Type B pancreatic cell (in vitro differentiated cells): Measurements from ENCODE around the gene LASP1. TPM values are rescaled to one million over a fixed set of nuclear protein-coding genes. Genes with fewer than 3 reads are reported as not detected.

Experiments
- DNase-seq: peaks from one replicate; pipeline ENCODE4 v3.0.0; 2021; ENCODE audit warnings: mixed read lengths; ENCODE audit not compliant: unreplicated experiment; ENCODE audit errors: extremely low spot score
- H3K27ac Mint-ChIP-seq: 2 replicates; pipeline ENCODE4 v1.8.0; 2021; ENCODE audit warnings: mild to moderate bottlenecking, mixed read lengths
- H3K27me3 Mint-ChIP-seq: 2 replicates; pipeline ENCODE4 v1.8.0; 2021; ENCODE audit warnings: mixed read lengths
- H3K36me3 Mint-ChIP-seq: 2 replicates; pipeline ENCODE4 v1.8.0; 2021; ENCODE audit warnings: mixed read lengths
- H3K4me1 Mint-ChIP-seq: one replicate; pipeline ENCODE4 v1.8.0; 2021; ENCODE audit warnings: mixed read lengths; ENCODE audit not compliant: unreplicated experiment
- H3K4me3 Mint-ChIP-seq: 2 replicates; pipeline ENCODE4 v1.8.0; 2021; ENCODE audit warnings: mild to moderate bottlenecking, mixed read lengths
- H3K9me3 Mint-ChIP-seq: 2 replicates; pipeline ENCODE4 v1.8.0; 2021; ENCODE audit warnings: mixed read lengths
- total RNA-seq: library from RNA; stranded (reverse); gene quantifications from 2 replicates; pipeline ENCODE4 v1.2.1, GENCODE V29; 2021; ENCODE audit warnings: low replicate concordance
- TF ChIP-seq, protein P1 (sequence below): fragments of 200-600 bp; sonication (generic); conservative IDR thresholded peaks from 2 replicates; pipeline ENCODE4 v1.5.0; 2021; ENCODE audit warnings: antibody characterized with exemption, mild to moderate bottlenecking

The LASP1 gene
- total RNA-seq, 1 donor from 2014 or later: 159 TPM

- Mint-ChIP-seq H3K27me3 (no peaks in the 10 kb centered on the region), H3K4me1 (peaks cover 10% of the 10 kb centered on the region), H3K9me3 (no peaks in the 10 kb centered on the region), H3K4me3 (no peak overlapping the region), H3K27ac (no peak overlapping the region), H3K36me3 (peaks cover 16% of the 10 kb centered on the region)
- TF ChIP-seq, protein P1, sequence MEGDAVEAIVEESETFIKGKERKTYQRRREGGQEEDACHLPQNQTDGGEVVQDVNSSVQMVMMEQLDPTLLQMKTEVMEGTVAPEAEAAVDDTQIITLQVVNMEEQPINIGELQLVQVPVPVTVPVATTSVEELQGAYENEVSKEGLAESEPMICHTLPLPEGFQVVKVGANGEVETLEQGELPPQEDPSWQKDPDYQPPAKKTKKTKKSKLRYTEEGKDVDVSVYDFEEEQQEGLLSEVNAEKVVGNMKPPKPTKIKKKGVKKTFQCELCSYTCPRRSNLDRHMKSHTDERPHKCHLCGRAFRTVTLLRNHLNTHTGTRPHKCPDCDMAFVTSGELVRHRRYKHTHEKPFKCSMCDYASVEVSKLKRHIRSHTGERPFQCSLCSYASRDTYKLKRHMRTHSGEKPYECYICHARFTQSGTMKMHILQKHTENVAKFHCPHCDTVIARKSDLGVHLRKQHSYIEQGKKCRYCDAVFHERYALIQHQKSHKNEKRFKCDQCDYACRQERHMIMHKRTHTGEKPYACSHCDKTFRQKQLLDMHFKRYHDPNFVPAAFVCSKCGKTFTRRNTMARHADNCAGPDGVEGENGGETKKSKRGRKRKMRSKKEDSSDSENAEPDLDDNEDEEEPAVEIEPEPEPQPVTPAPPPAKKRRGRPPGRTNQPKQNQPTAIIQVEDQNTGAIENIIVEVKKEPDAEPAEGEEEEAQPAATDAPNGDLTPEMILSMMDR: no peak
- DNase-seq: no peak
These were observed 33.5 kb downstream of the LASP1 start for GRCh38 chr17:38903404-38903803.

DNA sequence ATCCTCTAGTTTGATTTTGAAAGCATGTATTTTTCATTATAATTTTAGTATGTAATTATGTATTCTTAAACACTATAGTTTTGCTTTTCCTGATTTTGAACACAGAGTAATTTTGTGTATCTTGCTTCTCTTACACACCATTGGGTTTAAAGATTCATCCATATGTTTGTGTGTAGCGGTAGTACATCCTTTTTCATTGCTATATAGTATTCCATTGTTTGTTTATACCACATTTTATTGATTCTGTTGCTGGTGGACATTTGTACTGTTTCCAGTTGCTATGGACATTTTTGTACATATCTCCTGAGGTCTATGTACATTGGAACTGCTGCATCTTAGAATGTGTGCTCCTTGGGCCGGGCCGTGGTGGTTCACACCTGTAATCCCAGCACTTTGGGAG, 35.0 kb downstream of the LASP1 start:
- TF ChIP-seq, protein P1: no peak

DNA sequence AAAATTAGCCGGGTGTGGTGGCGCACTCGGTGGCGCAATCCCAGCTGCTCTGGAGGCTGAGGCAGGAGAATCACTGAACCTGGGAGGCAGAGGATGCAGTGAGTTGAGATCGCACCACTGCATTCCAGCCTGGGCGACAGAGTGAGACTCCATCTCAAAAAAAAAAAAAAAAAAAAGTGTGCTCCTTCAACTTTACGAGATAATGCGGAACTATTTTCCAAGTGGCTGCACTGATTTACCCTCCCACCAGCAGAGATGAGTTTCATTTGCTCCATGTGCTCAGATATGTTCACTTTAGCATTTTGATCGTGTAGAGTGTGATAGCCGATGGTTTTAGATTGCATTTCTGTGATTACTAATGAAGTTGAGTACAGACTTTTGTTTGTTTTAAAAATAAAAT, 35.5 kb downstream of the LASP1 start:
- TF ChIP-seq, protein P1: no peak
- no peak for DNase-seq
- Mint-ChIP-seq H3K27me3 (no peaks in the 10 kb centered on the region), H3K36me3 (peaks cover 13% of the 10 kb centered on the region), H3K27ac (no peak overlapping the region), H3K4me3 (no peak overlapping the region), H3K4me1 (peaks cover 10% of the 10 kb centered on the region), H3K9me3 (no peaks in the 10 kb centered on the region)

More for the DNA sequence above, 35.0 kb downstream of the LASP1 start:
- Mint-ChIP-seq H3K4me1 (peaks cover 10% of the 10 kb centered on the region), H3K4me3 (no peak overlapping the region), H3K27ac (no peak overlapping the region), H3K27me3 (no peaks in the 10 kb centered on the region), H3K9me3 (no peaks in the 10 kb centered on the region), H3K36me3 (peaks cover 13% of the 10 kb centered on the region)
- DNase-seq: no peak

DNA sequence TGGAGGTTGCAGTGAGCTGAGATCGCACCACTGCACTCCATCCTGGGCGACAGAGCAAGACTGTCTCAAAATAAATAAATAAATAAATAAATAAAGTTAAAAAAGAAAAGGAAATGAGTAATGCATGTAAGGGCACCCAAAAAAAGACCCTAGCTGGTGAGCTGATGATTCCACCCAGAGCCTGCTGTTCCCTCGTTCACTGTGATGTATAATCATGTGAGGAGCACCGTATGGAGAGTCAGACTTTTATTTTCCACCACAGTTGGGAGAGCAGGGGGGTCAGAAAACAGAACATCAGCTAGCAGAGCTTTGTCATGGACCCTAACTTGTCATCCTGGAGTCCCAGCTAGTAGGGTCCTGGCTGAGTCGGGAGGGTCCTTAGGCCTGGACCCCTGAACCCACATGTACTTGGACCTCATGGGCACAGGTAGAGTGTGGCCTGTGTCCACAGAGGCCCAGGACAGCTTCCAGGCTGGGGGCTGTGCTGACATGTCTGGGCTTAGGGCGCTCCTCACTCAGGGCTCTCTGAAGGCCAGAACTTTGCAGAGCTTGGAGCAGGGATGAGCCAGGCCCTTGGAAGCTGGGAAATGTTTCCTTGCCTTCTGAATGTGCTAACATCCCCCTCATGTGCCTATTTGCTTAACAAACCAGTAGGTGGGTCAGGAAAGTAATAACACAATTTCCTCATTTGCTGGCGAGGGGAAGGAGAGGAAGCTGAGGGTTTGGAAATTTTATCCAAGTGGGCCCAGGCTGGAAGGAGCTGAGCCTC, 36.8 kb downstream of the LASP1 start:
- no peak for DNase-seq
- Mint-ChIP-seq H3K27ac (no peak overlapping the region), H3K4me3 (no peak overlapping the region), H3K9me3 (no peaks in the 10 kb centered on the region), H3K27me3 (no peaks in the 10 kb centered on the region), H3K36me3 (peaks cover 13% of the 10 kb centered on the region), H3K4me1 (peaks cover 5% of the 10 kb centered on the region)
- TF ChIP-seq, protein P1: no peak

GRCh38 chr17:38907930-38908675, 38.2 kb downstream of the LASP1 start:
- H3K27ac Mint-ChIP-seq: peak overlapping the region; percentile 5
- no peaks in the 10 kb centered on the region for H3K9me3 Mint-ChIP-seq
- H3K27me3 Mint-ChIP-seq: no peaks in the 10 kb centered on the region
- no peak overlapping the region for H3K4me3 Mint-ChIP-seq
- H3K36me3 Mint-ChIP-seq: peaks cover 9% of the 10 kb centered on the region
- TF ChIP-seq, protein P1: no peak
- DNase-seq: no peak
- H3K4me1 Mint-ChIP-seq: peaks cover 5% of the 10 kb centered on the region
